ENCODE measurements around the gene CLEC19A.

DNA sequence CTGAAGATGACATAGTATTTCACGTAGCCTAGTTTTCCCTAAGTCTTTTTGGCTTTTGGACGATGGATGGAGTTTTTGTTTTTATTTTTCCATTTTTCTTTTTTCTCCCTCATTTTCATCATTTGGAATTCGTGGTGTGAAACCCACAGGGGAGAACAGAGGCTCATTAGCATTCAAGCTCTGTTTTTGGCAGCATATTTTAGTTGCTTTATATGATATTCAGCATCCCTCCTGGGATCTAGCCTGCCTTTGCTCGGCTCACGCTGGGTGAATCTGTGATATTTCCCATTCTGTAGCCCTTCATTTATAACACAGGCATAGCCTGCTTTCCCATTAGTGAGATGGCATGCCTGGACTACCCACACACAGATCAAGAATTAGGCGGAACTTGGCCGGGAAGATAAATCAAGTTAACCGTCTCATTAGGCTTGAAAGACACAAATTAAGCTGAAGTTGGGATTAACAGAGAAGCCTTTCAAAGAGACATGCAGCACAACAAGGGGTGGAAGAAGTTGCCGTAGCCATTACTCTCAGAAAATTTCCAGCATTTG is 20.1 kb upstream of the CLEC19A start:
- TF ChIP-seq, protein P1, sequence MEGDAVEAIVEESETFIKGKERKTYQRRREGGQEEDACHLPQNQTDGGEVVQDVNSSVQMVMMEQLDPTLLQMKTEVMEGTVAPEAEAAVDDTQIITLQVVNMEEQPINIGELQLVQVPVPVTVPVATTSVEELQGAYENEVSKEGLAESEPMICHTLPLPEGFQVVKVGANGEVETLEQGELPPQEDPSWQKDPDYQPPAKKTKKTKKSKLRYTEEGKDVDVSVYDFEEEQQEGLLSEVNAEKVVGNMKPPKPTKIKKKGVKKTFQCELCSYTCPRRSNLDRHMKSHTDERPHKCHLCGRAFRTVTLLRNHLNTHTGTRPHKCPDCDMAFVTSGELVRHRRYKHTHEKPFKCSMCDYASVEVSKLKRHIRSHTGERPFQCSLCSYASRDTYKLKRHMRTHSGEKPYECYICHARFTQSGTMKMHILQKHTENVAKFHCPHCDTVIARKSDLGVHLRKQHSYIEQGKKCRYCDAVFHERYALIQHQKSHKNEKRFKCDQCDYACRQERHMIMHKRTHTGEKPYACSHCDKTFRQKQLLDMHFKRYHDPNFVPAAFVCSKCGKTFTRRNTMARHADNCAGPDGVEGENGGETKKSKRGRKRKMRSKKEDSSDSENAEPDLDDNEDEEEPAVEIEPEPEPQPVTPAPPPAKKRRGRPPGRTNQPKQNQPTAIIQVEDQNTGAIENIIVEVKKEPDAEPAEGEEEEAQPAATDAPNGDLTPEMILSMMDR (conservative IDR thresholded peaks at IDR 0.05; ENCODE audit: low read depth in 2 of 2), result no peak
- no peak for TF ChIP-seq EZH2 (IDR thresholded peaks at IDR 0.05; ENCODE audit: low read depth, unreplicated experiment)
- no peak for TF ChIP-seq POLR2AphosphoS5 (IDR thresholded peaks at IDR 0.05; ENCODE audit: low read depth)
- TF ChIP-seq, protein P2, sequence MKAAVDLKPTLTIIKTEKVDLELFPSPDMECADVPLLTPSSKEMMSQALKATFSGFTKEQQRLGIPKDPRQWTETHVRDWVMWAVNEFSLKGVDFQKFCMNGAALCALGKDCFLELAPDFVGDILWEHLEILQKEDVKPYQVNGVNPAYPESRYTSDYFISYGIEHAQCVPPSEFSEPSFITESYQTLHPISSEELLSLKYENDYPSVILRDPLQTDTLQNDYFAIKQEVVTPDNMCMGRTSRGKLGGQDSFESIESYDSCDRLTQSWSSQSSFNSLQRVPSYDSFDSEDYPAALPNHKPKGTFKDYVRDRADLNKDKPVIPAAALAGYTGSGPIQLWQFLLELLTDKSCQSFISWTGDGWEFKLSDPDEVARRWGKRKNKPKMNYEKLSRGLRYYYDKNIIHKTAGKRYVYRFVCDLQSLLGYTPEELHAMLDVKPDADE (IDR thresholded peaks at IDR 0.05), result no peak
- TF ChIP-seq JUNB (IDR thresholded peaks at IDR 0.05; ENCODE audit: unreplicated experiment), result no peak
